B cell (primary cell): ENCODE results near the gene CFD. TPM values are rescaled to one million over a fixed set of nuclear protein-coding genes. Genes with fewer than 3 reads are reported as not detected.
"Not testable (repeated sequence)": the region's sequence is repeated elsewhere in the genome, so short reads cannot be mapped to it uniquely, and the experiment has no call there.

ENCODE experiments used
- ATAC-seq: fragments of 200-7000 bp; cut with Tn5 transposase; one replicate; pipeline ENCODE4 v1.10.0; 2021; ENCODE audit warnings: low read depth, mild to moderate bottlenecking, moderate number of reproducible peaks, moderate library complexity
- CTCF ChIA-PET: fragments of 350-600 bp; sonication (Branson Sonifier 250); formaldehyde crosslinking; loops from one replicate; lab custom pipeline; 2021; ENCODE audit warnings: antibody characterized with exemption, inconsistent platforms; lab: Charles Lee
- POLR2A ChIA-PET: fragments of 350-600 bp; sonication (Branson Sonifier 250); formaldehyde crosslinking; loops from one replicate; lab custom pipeline; 2021; ENCODE audit warnings: antibody characterized with exemption; lab: Charles Lee
- DNase-seq: peaks from one replicate; pipeline ENCODE4 v3.0.0; 2013
- H2AFZ ChIP-seq: 2 replicates; pipeline ENCODE4 v1.6.1; 2012; ENCODE audit warnings: mild to moderate bottlenecking, low read depth, low read length; ENCODE audit not compliant: insufficient read depth, poor library complexity, severe bottlenecking
- H3K27ac ChIP-seq, 2 donors: 1 replicate in 1 of 2; 2 replicates in 1 of 2; pipeline ENCODE4 v1.5.1; 2012 to 2013; ENCODE audit warnings: low read length in 2 of 2, mild to moderate bottlenecking in 2 of 2, moderate library complexity in 1 of 2
- H3K27me3 ChIP-seq, 4 experiments: fragments of 200-600 bp in 1 of 4; sonication (generic) in 1 of 4; replicated peaks in 1 of 4; 1 replicate in 2 of 4; 2 replicates in 2 of 4; pipeline versions ENCODE4 v1.6.1 to v1.7.0; 2013 to 2016; ENCODE audit warnings: low read length in 3 of 4, mild to moderate bottlenecking in 2 of 4, mixed read lengths in 1 of 4, moderate library complexity in 1 of 4; ENCODE audit not compliant: insufficient read depth in 4 of 4, control insufficient read depth in 3 of 4; ENCODE audit errors: control extremely low read depth in 1 of 4
- H3K36me3 ChIP-seq, 2 experiments: replicated peaks in 1 of 2; 1 replicate in 1 of 2; 2 replicates in 1 of 2; pipeline versions ENCODE4 v1.6.1 to v1.7.1; 2013; ENCODE audit warnings: low read length in 1 of 2; ENCODE audit not compliant: insufficient read depth in 2 of 2, control insufficient read depth in 1 of 2; ENCODE audit errors: control extremely low read depth in 1 of 2, extremely low read depth in 1 of 2
- H3K4me1 ChIP-seq, 2 donors: fragments of 200-600 bp in 1 of 2; sonication (generic) in 1 of 2; 1 replicate in 1 of 2; 2 replicates in 1 of 2; pipeline versions ENCODE4 v1.5.1 to v1.6.1; 2013 to 2017; ENCODE audit warnings: low read length in 2 of 2; ENCODE audit not compliant: control insufficient read depth in 2 of 2, insufficient read depth in 2 of 2
- H3K4me2 ChIP-seq: replicated peaks from 2 replicates; pipeline ENCODE3; 2012; ENCODE audit warnings: mild to moderate bottlenecking, low read depth, low read length; ENCODE audit not compliant: poor library complexity, severe bottlenecking
- H3K4me3 ChIP-seq, 5 experiments: fragments of 200-600 bp in 1 of 5; sonication (generic) in 1 of 5; 1 replicate in 3 of 5; 2 replicates in 2 of 5; pipeline versions ENCODE4 v1.5.1 to v1.7.0; 2011 to 2016; ENCODE audit warnings: low read length in 4 of 5, mild to moderate bottlenecking in 4 of 5, low read depth in 2 of 5, control low read depth in 1 of 5, moderate library complexity in 1 of 5; ENCODE audit not compliant: insufficient read depth in 1 of 5; ENCODE audit errors: control extremely low read depth in 1 of 5, extremely low read depth in 1 of 5
- H3K79me2 ChIP-seq: fragments of 200-600 bp; sonication (generic); one replicate; pipeline ENCODE4 v1.6.0; 2016; ENCODE audit warnings: low read length; ENCODE audit not compliant: control insufficient read depth, insufficient read depth
- H3K9ac ChIP-seq: fragments of 200-600 bp; sonication (generic); 2 replicates; pipeline ENCODE4 v1.6.1; 2017; ENCODE audit warnings: mild to moderate bottlenecking, low read length, moderate library complexity
- H3K9me3 ChIP-seq, 3 donors: one replicate each; pipeline versions ENCODE4 v1.6.1 to v1.7.1; 2013; ENCODE audit warnings: low read length in 2 of 3; ENCODE audit not compliant: control insufficient read depth in 2 of 3, insufficient read depth in 1 of 3; ENCODE audit errors: control extremely low read depth in 1 of 3
- H4K20me1 ChIP-seq: 2 replicates; pipeline ENCODE4 v1.6.0; 2012; ENCODE audit warnings: mild to moderate bottlenecking, low read length; ENCODE audit not compliant: insufficient read depth, control insufficient read depth, poor library complexity, severe bottlenecking
- H3K27ac Mint-ChIP-seq: one replicate; pipeline ENCODE4 v1.8.0; 2021; ENCODE audit warnings: mixed read lengths
- H3K27me3 Mint-ChIP-seq: one replicate; pipeline ENCODE4 v1.8.0; 2021; ENCODE audit warnings: mixed read lengths
- H3K4me1 Mint-ChIP-seq: one replicate; pipeline ENCODE4 v1.8.0; 2021; ENCODE audit warnings: mixed read lengths
- H3K4me3 Mint-ChIP-seq: one replicate; pipeline ENCODE4 v1.8.0; 2021; ENCODE audit warnings: mixed read lengths
- H3K9me3 Mint-ChIP-seq: one replicate; pipeline ENCODE4 v1.8.0; 2022; ENCODE audit warnings: mixed read lengths; ENCODE audit not compliant: insufficient read depth
- EZH2 ChIP-seq: IDR thresholded peaks from 2 replicates; pipeline ENCODE4 v1.6.1; 2012; ENCODE audit warnings: borderline replicate concordance, low read depth, mild to moderate bottlenecking, moderate library complexity, low read length; ENCODE audit not compliant: insufficient read depth, poor library complexity, severe bottlenecking
- WGBS: methylation state at CpG from one replicate; pipeline ENCODE4 v1.1.5; 2013; ENCODE audit warnings: missing lambda C conversion rate; ENCODE audit not compliant: insufficient coverage; 5-methylcytosine and 5-hydroxymethylcytosine counted together
- intact Hi-C: fragments of 100-400 bp; cut with micrococcal nuclease; formaldehyde crosslinking; loops from one replicate; pipeline ENCODE4 v1.10.0; 2022
- polyA plus RNA-seq: library from polyadenylated mRNA; depleted of rRNA; stranded (reverse); fragments of >200 nt; gene quantifications from 2 replicates; pipeline ENCODE4 v1.2.3, GENCODE V29; 2012
- total RNA-seq, 2 donors: library from RNA; stranded (reverse); fragments of 120-200 nt in 1 of 2; gene quantifications; 1 replicate in 1 of 2; 2 replicates in 1 of 2; pipeline versions ENCODE4 v1.2.3 to v1.2.4, GENCODE V29; 2013 to 2022
- TF ChIP-seq, protein P1 (sequence below): fragments of 200-600 bp; IDR thresholded peaks from one replicate; pipeline ENCODE4 v1.8.0; 2022; ENCODE audit warnings: antibody characterized with exemption, mild to moderate bottlenecking

CFD gene
- total and polyA plus RNA-seq, 2 donors (not counting 1 experiment from before 2014, with no cell fraction given), result 0.79 to 6.6 TPM

DNA sequence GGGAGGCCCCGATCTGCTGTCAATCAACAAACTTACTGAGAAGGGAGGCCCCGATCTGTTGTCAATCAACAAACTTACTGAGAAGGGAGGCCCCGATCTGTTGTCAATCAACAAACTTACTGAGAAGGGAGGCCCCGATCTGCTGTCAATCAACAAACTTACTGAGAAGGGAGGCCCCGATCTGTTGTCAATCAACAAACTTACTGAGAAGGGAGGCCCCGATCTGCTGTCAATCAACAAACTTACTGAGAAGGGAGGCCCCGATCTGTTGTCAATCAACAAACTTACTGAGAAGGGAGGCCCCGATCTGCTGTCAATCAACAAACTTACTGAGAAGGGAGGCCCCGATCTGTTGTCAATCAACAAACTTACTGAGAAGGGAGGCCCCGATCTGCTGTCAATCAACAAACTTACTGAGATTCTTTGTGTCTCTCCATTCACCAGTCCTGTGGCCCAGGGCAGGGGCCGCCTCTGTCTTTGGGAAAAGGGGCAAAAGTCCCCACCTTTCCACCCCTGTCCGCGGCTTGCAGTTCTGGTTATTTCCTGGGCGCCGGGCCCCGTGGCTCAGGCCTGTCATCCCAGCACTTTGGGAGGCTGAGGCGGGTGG is 5.7 kb upstream of the CFD start:
- H3K27ac ChIP-seq, H3K4me2 ChIP-seq, H3K4me3 Mint-ChIP-seq, intact Hi-C loops, H2AFZ ChIP-seq, H3K4me1 ChIP-seq, ATAC-seq, H3K36me3 ChIP-seq, H3K27ac Mint-ChIP-seq, H3K9ac ChIP-seq, POLR2A ChIA-PET, H4K20me1 ChIP-seq, H3K79me2 ChIP-seq, H3K4me1 Mint-ChIP-seq, H3K9me3 Mint-ChIP-seq, H3K4me3 ChIP-seq, DNase-seq: not testable (repeated sequence)
- CTCF ChIA-PET, result interaction anchor here (1.1 to 7.5 kb wide), 2 partner anchors 68 to 128 kb away, joined by 4 to 72 read pairs; no protein-coding TSS in a partner anchor
- Histone ChIP-seq H3K9me3 (peaks cover 0 to 17% (median 0%) of the 10 kb centered on the region in 3 donors), H3K27me3 (peaks cover 0 to 40% (median 7%) of the 10 kb centered on the region in 4 experiments)
- peaks cover 11% of the 10 kb centered on the region for H3K27me3 Mint-ChIP-seq
- 69% methylated on average over 3 of the region's 17 CpGs for WGBS

DNA sequence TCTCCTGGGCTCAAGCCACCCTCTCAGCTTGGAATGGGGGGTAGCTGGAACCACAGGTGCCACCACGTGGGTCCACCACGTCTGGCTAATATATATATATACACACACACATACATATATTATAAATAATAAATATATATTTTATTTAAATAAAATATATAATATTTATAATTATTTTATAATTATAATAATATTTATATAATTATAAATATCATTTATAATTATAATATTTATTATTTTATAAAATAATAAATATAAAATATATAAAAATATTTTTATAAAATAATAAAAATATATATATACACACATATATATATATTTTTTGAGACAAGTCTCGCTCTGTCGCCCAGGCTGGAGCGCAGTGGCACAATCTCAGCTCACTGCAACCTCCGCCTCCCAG is 4.9 kb upstream of the CFD start:
- no peaks in the 10 kb centered on the region for H3K79me2 ChIP-seq
- Mint-ChIP-seq H3K27ac (no peak overlapping the region), H3K9me3 (no peaks in the 10 kb centered on the region), H3K4me3 (no peak overlapping the region), H3K27me3 (peaks cover 11% of the 10 kb centered on the region), H3K4me1 (no peaks in the 10 kb centered on the region)
- no peak overlapping the region for H3K4me2 ChIP-seq
- H3K4me3 ChIP-seq, result no peak overlapping the region
- H3K27ac ChIP-seq, result no peak overlapping the region
- ChIA-PET CTCF (interaction anchor here (1.1 to 7.5 kb wide), 2 partner anchors 67 to 128 kb away, joined by 4 to 72 read pairs; no protein-coding TSS in a partner anchor), POLR2A (no interaction called here)
- H3K27me3 ChIP-seq, result peaks cover 0 to 41% (median 11%) of the 10 kb centered on the region in 4 experiments
- no peak overlapping the region for H2AFZ ChIP-seq
- 80% methylated on average over 2 of the region's 6 CpGs for WGBS
- H3K9ac ChIP-seq, result no peak overlapping the region
- ATAC-seq (no peak), DNase-seq (no peak)
- no peak for TF ChIP-seq EZH2
- TF ChIP-seq, protein P1, sequence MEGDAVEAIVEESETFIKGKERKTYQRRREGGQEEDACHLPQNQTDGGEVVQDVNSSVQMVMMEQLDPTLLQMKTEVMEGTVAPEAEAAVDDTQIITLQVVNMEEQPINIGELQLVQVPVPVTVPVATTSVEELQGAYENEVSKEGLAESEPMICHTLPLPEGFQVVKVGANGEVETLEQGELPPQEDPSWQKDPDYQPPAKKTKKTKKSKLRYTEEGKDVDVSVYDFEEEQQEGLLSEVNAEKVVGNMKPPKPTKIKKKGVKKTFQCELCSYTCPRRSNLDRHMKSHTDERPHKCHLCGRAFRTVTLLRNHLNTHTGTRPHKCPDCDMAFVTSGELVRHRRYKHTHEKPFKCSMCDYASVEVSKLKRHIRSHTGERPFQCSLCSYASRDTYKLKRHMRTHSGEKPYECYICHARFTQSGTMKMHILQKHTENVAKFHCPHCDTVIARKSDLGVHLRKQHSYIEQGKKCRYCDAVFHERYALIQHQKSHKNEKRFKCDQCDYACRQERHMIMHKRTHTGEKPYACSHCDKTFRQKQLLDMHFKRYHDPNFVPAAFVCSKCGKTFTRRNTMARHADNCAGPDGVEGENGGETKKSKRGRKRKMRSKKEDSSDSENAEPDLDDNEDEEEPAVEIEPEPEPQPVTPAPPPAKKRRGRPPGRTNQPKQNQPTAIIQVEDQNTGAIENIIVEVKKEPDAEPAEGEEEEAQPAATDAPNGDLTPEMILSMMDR, result no peak
- H3K4me1 ChIP-seq, result peaks cover 4 to 10% of the 10 kb centered on the region in 2 donors
- H4K20me1 ChIP-seq, result no peaks in the 10 kb centered on the region
- intact Hi-C loops, result no loop called here
- peaks cover 0 to 24% (median 0%) of the 10 kb centered on the region in 3 donors for H3K9me3 ChIP-seq
- H3K36me3 ChIP-seq, result no peaks in the 10 kb centered on the region
